A673 (cell line): Measurements from ENCODE around the gene CREB5.

ENCODE experiments used
- CTCF ChIP-seq: fragments of 300-800, 200-600 bp; sonication (generic); conservative IDR thresholded peaks from 2 replicates; pipeline ENCODE4 v1.5.1; 2017; ENCODE audit warnings: low read depth, mild to moderate bottlenecking, antibody characterized with exemption, low read length, moderate library complexity, mixed read lengths
- EZH2 ChIP-seq: fragments of 200-600 bp; sonication (generic); IDR thresholded peaks from 2 replicates; pipeline ENCODE4 v1.6.1; 2017; ENCODE audit warnings: borderline replicate concordance, low read depth, mild to moderate bottlenecking, mixed read lengths, antibody characterized with exemption, low read length; ENCODE audit not compliant: poor library complexity, severe bottlenecking

GRCh38 chr7:28602282-28602681 is 190.0 kb downstream of the CREB5 start:
- TF ChIP-seq CTCF (no peak), EZH2 (no peak)
